Stimulated activated CD4-positive, alpha-beta T cell treated with anti-CD3 and anti-CD28 coated beads, Interleukin-12 subunit alpha, Interleukin-12 subunit beta, amount 100 ng/mL, for 48 hours (primary cell): ENCODE results near the gene AGBL2.
"Not testable (repeated sequence)": the region's sequence is repeated elsewhere in the genome, so short reads cannot be mapped to it uniquely, and the experiment has no call there.

ENCODE experiments used
- DNase-seq, 3 donors: peaks; one replicate each; pipeline ENCODE4 v3.0.0-alpha.2; 2020; ENCODE audit warnings: low read depth in 2 of 3, low spot score in 1 of 3

AGBL2 gene

GRCh38 chr11:47691979-47692378, 23.2 kb downstream of the AGBL2 start:
- no peak for DNase-seq

- DNase-seq = no peak
These were observed 25.7 kb downstream of the AGBL2 start for GRCh38 chr11:47689480-47689879.

DNA sequence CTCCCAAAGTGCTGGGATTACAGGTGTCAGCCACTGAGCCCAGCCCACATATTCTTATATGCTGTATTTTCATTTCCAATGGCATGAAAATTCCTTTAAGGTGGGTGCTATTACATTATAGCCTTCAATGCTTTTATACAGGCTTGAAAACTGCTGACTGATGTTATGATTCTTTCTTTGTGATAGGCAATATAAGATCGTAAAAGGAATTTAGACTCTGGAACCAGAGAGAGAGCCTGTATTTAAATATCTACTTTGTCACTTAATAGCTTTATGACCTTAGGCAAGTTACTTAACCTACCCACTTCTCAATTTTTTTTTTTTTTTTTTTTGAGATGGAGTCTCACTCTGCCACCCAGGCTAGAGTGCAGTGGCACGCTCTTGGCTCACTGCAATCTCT, 26.2 kb downstream of the AGBL2 start:
- no peak for DNase-seq

GRCh38 chr11:47688111-47688510, 27.1 kb downstream of the AGBL2 start:
- no peak for DNase-seq

GRCh38 chr11:47686704-47687103, 28.5 kb downstream of the AGBL2 start:
- DNase-seq = not testable (repeated sequence)

- no peak for DNase-seq
These were observed 29.0 kb downstream of the AGBL2 start for GRCh38 chr11:47686151-47686550.

DNA sequence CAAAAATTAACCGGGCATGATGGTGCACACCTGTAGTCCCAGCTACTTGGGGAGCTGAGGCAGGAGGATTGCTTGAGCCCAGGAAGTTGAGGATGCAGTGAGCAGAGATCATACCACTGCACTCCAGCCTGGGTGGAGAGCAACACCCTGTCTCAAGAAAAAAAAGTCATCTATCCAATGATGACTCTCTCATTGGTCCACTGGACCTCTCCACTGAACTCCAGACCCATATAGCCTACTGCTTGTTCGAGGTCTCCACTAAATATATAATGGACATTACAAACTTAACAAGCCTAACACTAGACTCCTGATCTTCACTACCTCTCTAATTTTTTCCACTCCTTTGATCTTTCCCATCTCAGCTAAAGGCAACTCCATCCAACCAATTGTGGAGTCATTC, 39.3 kb downstream of the AGBL2 start:
- DNase-seq = no peak

- DNase-seq = no peak
These were observed 42.9 kb downstream of the AGBL2 start for GRCh38 chr11:47672283-47672730.

- no peak for DNase-seq
These were observed 45.3 kb downstream of the AGBL2 start for GRCh38 chr11:47669856-47670255.

DNA sequence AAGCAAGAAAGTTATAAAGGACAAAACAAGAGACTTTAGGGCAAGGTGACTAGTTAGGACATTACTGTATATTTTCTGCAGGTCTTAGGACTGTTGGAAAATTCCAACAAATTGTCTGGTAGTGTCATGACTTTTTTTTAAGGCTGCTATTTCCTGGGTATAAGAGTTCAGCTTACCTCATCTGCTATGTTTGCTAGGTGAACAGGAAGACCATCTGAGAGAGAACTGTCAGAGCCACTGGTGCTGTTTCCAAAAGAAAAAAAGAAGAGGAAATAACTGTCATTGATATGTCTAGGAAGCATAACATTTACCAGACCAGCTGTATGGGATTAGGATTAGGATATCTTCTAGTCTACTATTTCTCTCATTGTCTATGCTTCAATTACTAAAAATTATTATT, 46.5 kb downstream of the AGBL2 start:
- DNase-seq = no peak

DNA sequence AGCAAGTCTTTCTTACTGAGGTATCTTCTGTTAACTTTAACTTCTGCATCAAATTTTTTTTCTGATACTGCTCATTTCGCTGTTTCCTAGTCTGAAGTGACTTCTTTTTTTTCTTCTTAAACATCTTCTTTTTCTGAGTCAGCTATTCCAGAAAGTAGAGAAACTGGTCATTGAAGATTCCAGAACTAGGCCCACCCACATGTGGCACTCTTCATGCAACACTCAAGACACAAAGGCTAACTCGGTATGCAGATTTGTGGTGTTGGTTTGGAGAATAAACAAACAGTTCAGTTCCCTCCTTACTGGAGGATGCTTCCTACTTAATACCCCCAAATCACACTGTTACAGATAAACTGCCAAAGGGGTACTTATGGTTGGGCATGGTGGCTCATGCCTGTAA, 47.6 kb downstream of the AGBL2 start:
- DNase-seq = no peak

DNA sequence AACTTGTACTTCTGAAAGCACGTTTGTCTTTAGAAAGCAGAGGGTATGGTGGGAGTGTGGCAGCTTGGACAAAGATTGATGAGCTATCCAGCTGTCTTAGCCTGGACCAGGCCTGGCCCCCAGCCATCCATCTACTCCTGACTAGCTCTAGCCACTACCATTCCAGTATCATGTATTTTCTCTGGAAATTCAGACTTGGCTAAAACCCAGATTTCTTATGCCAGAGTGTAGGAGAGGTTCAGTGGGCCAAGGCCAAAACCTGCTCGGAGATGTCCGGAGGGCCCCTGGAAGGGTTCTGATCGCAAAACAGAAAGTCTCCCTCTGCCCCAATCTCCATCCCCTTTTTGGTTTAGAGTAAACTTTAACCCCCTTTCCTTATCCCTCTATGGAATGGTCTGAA, 48.0 kb downstream of the AGBL2 start:
- no peak for DNase-seq

DNA sequence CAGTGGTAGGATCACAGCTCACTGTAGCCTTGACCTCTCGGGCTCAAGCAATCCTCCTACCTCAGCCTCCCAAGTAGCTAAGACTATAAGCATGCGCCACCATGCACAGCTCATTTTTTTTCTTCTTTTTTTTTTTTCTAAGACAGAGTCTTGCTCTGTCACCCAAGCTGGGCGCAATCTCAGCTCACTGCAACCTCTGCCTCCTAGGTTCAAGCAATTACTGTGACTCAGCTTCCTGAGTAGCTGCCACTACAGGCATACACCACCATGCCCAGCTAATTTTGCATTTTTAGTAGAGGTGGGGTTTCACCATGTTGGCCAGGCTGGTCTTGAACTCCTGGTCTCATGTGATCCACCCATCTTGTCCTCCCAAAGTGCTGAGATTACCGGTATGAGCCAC, 50.2 kb downstream of the AGBL2 start:
- DNase-seq = peak in 1 of 3 donors; percentile 12

DNA sequence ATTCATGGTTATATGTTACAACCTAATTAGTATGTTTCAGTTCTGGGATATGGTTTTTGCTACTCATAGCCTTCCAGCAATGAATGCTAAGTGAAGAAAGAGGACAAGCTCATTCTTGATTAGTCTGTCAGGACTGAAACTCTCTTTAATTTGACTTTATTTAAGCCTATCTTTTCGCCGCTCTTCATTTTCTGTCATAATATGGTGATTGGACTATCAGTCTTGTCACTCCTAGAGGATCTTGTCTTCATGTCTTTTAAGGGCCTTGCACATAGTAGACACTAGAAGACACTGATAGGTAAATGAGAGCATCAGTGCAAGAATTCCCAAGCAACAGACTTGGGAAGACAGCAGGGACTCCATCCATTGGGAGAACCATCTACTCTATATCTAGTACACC, 53.9 kb downstream of the AGBL2 start:
- DNase-seq = no peak

GRCh38 chr11:47659276-47659675, 55.9 kb downstream of the AGBL2 start:
- no peak for DNase-seq

DNA sequence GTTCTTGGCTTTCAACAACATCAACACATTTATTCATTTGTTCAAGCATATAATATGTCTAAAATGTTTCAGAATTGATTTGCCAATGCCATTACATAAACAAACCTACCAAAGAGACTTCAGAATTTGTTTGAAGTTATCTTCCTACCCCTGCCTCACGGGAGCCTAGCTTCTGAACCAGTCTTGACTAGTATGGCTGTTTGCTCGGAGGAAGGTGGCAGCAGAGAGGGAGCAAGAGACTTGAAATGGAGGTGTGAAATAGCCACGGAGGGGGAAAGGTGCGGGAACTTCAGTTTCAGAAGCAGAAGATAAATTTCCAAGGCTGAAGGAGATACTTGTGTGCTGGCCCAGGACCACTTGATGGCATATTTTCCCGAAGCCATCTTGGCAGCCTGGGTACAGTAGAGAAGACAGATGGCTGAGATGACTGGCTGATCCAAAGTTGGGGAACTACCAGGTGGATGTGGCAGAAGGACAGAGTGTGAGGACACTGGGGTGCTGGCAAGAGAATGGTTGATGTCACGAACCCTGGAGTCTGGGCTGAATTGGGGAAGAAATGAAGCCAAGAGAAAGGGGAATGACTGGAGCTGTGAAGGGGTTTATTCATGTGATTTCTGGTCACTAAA, 58.8 kb downstream of the AGBL2 start:
- no peak for DNase-seq

- DNase-seq = no peak
These were observed 63.2 kb downstream of the AGBL2 start for GRCh38 chr11:47651818-47652469.

DNA sequence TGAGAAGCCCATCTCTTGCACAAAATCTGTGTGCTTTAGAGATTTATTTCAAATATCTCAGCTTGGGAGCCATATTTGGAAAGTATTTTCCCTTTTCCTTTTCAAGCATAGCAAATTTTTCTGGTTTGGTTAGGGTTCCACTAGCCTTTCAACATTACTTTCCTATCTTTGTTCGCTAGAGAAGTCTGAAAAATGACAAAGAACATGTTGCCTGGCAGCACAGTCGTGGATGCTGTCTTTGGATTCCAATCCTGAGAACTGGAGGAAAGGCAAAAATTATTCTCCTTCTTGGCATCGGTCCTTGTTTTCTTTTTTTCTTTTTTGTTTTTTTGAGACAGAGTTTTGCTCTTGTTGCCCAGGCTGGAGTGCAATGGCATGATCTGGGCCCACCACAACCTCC, 65.9 kb downstream of the AGBL2 start:
- no peak for DNase-seq

GRCh38 chr11:47646019-47646418, 69.2 kb downstream of the AGBL2 start:
- no peak for DNase-seq

DNA sequence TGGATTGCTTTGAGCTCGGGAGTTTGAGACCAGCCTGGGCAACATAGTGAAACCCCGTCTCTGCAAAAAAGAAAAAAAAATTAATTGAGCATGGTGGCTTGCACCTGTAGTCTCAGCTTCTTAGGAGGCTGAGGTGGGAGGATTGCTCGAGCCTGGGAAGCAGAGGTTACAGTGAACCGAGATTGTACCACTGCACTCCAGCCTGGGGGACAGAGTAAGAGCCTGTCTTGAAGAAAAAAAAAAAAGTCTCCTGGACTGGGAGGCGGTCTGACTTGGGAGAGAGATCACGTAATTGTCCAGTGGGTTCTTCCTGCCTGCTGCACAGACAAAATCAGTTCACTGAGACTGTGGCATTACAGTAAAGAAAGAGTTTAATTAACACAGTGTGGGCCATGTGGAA, 69.7 kb downstream of the AGBL2 start:
- no peak for DNase-seq

GRCh38 chr11:47642099-47642855, 72.9 kb downstream of the AGBL2 start, which contains the start of gene MTCH2:
MTCH2 (minus strand) TSS chr11:47642559; CDS start chr11:47642465, 94 bp downstream.
- peak; percentile 92 to 95 (median 94) for DNase-seq

DNA sequence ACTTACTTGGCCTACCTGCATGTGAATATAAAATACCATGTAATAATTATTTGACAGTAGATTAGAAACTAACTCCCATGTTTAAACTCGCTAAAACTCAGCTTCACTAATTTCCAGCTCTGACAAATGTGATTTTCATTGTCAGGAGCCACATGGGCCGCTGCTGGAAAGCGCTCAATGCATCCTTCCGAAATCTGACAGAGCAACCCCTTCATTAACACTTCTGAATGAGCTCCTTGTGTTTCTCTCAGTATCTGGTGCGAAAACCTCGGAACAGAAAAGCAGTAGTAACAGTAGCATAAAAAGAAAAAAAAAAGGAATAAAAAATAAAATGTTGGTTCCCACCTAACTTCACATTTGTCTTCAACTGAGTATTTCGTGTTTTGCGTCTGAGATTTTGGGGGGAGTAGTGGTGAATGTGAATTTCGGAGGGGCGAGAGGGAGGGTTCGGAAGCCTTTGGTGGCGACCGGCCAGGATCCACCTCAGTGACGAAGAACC, 73.5 kb downstream of the AGBL2 start:
- no peak for DNase-seq
